B cell (primary cell): ENCODE results near the gene RPL11. TPM values are rescaled to one million over a fixed set of nuclear protein-coding genes. Genes with fewer than 3 reads are reported as not detected.

Source experiments
- ATAC-seq: fragments of 200-7000 bp; cut with Tn5 transposase; one replicate; pipeline ENCODE4 v1.10.0; 2021; ENCODE audit warnings: low read depth, mild to moderate bottlenecking, moderate number of reproducible peaks, moderate library complexity
- CTCF ChIA-PET: fragments of 350-600 bp; sonication (Branson Sonifier 250); formaldehyde crosslinking; loops from one replicate; lab custom pipeline; 2021; ENCODE audit warnings: antibody characterized with exemption, inconsistent platforms; lab: Charles Lee
- POLR2A ChIA-PET: fragments of 350-600 bp; sonication (Branson Sonifier 250); formaldehyde crosslinking; loops from one replicate; lab custom pipeline; 2021; ENCODE audit warnings: antibody characterized with exemption; lab: Charles Lee
- DNase-seq: peaks from one replicate; pipeline ENCODE4 v3.0.0; 2013
- H2AFZ ChIP-seq: 2 replicates; pipeline ENCODE4 v1.6.1; 2012; ENCODE audit warnings: mild to moderate bottlenecking, low read depth, low read length; ENCODE audit not compliant: insufficient read depth, poor library complexity, severe bottlenecking
- H3K27ac ChIP-seq, 2 donors: 1 replicate in 1 of 2; 2 replicates in 1 of 2; pipeline ENCODE4 v1.5.1; 2012 to 2013; ENCODE audit warnings: low read length in 2 of 2, mild to moderate bottlenecking in 2 of 2, moderate library complexity in 1 of 2
- H3K27me3 ChIP-seq, 4 experiments: fragments of 200-600 bp in 1 of 4; sonication (generic) in 1 of 4; replicated peaks in 1 of 4; 1 replicate in 2 of 4; 2 replicates in 2 of 4; pipeline versions ENCODE4 v1.6.1 to v1.7.0; 2013 to 2016; ENCODE audit warnings: low read length in 3 of 4, mild to moderate bottlenecking in 2 of 4, mixed read lengths in 1 of 4, moderate library complexity in 1 of 4; ENCODE audit not compliant: insufficient read depth in 4 of 4, control insufficient read depth in 3 of 4; ENCODE audit errors: control extremely low read depth in 1 of 4
- H3K36me3 ChIP-seq, 2 experiments: replicated peaks in 1 of 2; 1 replicate in 1 of 2; 2 replicates in 1 of 2; pipeline versions ENCODE4 v1.6.1 to v1.7.1; 2013; ENCODE audit warnings: low read length in 1 of 2; ENCODE audit not compliant: insufficient read depth in 2 of 2, control insufficient read depth in 1 of 2; ENCODE audit errors: control extremely low read depth in 1 of 2, extremely low read depth in 1 of 2
- H3K4me1 ChIP-seq, 2 donors: fragments of 200-600 bp in 1 of 2; sonication (generic) in 1 of 2; 1 replicate in 1 of 2; 2 replicates in 1 of 2; pipeline versions ENCODE4 v1.5.1 to v1.6.1; 2013 to 2017; ENCODE audit warnings: low read length in 2 of 2; ENCODE audit not compliant: control insufficient read depth in 2 of 2, insufficient read depth in 2 of 2
- H3K4me2 ChIP-seq: replicated peaks from 2 replicates; pipeline ENCODE3; 2012; ENCODE audit warnings: mild to moderate bottlenecking, low read depth, low read length; ENCODE audit not compliant: poor library complexity, severe bottlenecking
- H3K4me3 ChIP-seq, 5 experiments: fragments of 200-600 bp in 1 of 5; sonication (generic) in 1 of 5; 1 replicate in 3 of 5; 2 replicates in 2 of 5; pipeline versions ENCODE4 v1.5.1 to v1.7.0; 2011 to 2016; ENCODE audit warnings: low read length in 4 of 5, mild to moderate bottlenecking in 4 of 5, low read depth in 2 of 5, control low read depth in 1 of 5, moderate library complexity in 1 of 5; ENCODE audit not compliant: insufficient read depth in 1 of 5; ENCODE audit errors: control extremely low read depth in 1 of 5, extremely low read depth in 1 of 5
- H3K79me2 ChIP-seq: fragments of 200-600 bp; sonication (generic); one replicate; pipeline ENCODE4 v1.6.0; 2016; ENCODE audit warnings: low read length; ENCODE audit not compliant: control insufficient read depth, insufficient read depth
- H3K9ac ChIP-seq: fragments of 200-600 bp; sonication (generic); 2 replicates; pipeline ENCODE4 v1.6.1; 2017; ENCODE audit warnings: mild to moderate bottlenecking, low read length, moderate library complexity
- H3K9me3 ChIP-seq, 3 donors: one replicate each; pipeline versions ENCODE4 v1.6.1 to v1.7.1; 2013; ENCODE audit warnings: low read length in 2 of 3; ENCODE audit not compliant: control insufficient read depth in 2 of 3, insufficient read depth in 1 of 3; ENCODE audit errors: control extremely low read depth in 1 of 3
- H4K20me1 ChIP-seq: 2 replicates; pipeline ENCODE4 v1.6.0; 2012; ENCODE audit warnings: mild to moderate bottlenecking, low read length; ENCODE audit not compliant: insufficient read depth, control insufficient read depth, poor library complexity, severe bottlenecking
- H3K27ac Mint-ChIP-seq: one replicate; pipeline ENCODE4 v1.8.0; 2021; ENCODE audit warnings: mixed read lengths
- H3K27me3 Mint-ChIP-seq: one replicate; pipeline ENCODE4 v1.8.0; 2021; ENCODE audit warnings: mixed read lengths
- H3K4me1 Mint-ChIP-seq: one replicate; pipeline ENCODE4 v1.8.0; 2021; ENCODE audit warnings: mixed read lengths
- H3K4me3 Mint-ChIP-seq: one replicate; pipeline ENCODE4 v1.8.0; 2021; ENCODE audit warnings: mixed read lengths
- H3K9me3 Mint-ChIP-seq: one replicate; pipeline ENCODE4 v1.8.0; 2022; ENCODE audit warnings: mixed read lengths; ENCODE audit not compliant: insufficient read depth
- EZH2 ChIP-seq: IDR thresholded peaks from 2 replicates; pipeline ENCODE4 v1.6.1; 2012; ENCODE audit warnings: borderline replicate concordance, low read depth, mild to moderate bottlenecking, moderate library complexity, low read length; ENCODE audit not compliant: insufficient read depth, poor library complexity, severe bottlenecking
- WGBS: methylation state at CpG from one replicate; pipeline ENCODE4 v1.1.5; 2013; ENCODE audit warnings: missing lambda C conversion rate; ENCODE audit not compliant: insufficient coverage; 5-methylcytosine and 5-hydroxymethylcytosine counted together
- intact Hi-C: fragments of 100-400 bp; cut with micrococcal nuclease; formaldehyde crosslinking; loops from one replicate; pipeline ENCODE4 v1.10.0; 2022
- polyA plus RNA-seq: library from polyadenylated mRNA; depleted of rRNA; stranded (reverse); fragments of >200 nt; gene quantifications from 2 replicates; pipeline ENCODE4 v1.2.3, GENCODE V29; 2012
- total RNA-seq, 2 donors: library from RNA; stranded (reverse); fragments of 120-200 nt in 1 of 2; gene quantifications; 1 replicate in 1 of 2; 2 replicates in 1 of 2; pipeline versions ENCODE4 v1.2.3 to v1.2.4, GENCODE V29; 2013 to 2022
- TF ChIP-seq, protein P1 (sequence below): fragments of 200-600 bp; IDR thresholded peaks from one replicate; pipeline ENCODE4 v1.8.0; 2022; ENCODE audit warnings: antibody characterized with exemption, mild to moderate bottlenecking

RPL11 gene
- total and polyA plus RNA-seq, 2 donors (not counting 1 experiment from before 2014, with no cell fraction given) = 1,373 to 1,539 TPM

DNA sequence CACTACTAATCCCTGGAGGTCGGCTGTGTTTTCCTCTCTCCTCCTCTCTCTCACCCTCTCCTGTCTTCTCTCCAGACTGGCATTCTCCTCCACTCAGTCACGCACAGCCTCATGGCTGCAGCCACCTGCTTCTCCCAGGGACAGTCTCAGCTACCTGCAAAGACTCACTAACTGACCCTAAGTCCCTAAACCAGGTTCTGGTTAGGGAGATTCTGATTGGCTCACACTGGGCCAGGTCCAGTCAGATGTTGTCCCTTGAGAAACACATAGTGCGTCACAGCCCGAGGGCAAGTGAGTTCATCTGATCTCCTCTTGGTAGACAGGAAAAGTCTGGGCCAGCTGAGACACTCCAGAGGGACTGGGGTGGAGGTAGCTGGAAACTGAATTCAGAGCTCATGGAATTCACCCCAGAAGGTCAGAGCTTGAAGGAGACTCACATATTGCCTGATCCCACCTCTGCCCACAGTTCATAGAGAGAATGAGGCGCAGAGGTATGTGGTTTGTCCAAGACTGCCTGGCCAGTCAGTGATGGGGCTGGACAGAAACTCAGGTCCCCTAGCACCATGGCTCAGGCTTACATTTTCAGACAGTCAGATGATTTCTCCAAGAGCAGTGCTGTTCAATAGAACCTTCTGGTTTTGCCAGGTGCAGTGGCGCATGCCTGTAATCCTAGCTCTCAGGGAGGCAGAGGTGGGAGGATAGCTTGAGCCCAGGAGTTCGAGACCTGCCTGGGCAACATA is 40.4 kb upstream of the RPL11 start:
- ATAC-seq = no peak
- no peak for TF ChIP-seq EZH2
- TF ChIP-seq, protein P1, sequence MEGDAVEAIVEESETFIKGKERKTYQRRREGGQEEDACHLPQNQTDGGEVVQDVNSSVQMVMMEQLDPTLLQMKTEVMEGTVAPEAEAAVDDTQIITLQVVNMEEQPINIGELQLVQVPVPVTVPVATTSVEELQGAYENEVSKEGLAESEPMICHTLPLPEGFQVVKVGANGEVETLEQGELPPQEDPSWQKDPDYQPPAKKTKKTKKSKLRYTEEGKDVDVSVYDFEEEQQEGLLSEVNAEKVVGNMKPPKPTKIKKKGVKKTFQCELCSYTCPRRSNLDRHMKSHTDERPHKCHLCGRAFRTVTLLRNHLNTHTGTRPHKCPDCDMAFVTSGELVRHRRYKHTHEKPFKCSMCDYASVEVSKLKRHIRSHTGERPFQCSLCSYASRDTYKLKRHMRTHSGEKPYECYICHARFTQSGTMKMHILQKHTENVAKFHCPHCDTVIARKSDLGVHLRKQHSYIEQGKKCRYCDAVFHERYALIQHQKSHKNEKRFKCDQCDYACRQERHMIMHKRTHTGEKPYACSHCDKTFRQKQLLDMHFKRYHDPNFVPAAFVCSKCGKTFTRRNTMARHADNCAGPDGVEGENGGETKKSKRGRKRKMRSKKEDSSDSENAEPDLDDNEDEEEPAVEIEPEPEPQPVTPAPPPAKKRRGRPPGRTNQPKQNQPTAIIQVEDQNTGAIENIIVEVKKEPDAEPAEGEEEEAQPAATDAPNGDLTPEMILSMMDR = no peak
- Mint-ChIP-seq H3K27me3 (peaks cover 7% of the 10 kb centered on the region), H3K4me3 (no peak overlapping the region), H3K4me1 (peaks cover 4% of the 10 kb centered on the region), H3K9me3 (no peaks in the 10 kb centered on the region), H3K27ac (no peak overlapping the region)
- Histone ChIP-seq H4K20me1 (no peaks in the 10 kb centered on the region), H3K79me2 (no peaks in the 10 kb centered on the region), H3K4me2 (no peak overlapping the region), H3K27ac (no peak overlapping the region), H3K36me3 (no peaks in the 10 kb centered on the region), H3K27me3 (peaks cover 0 to 8% (median 1%) of the 10 kb centered on the region in 4 experiments), H3K4me3 (no peak overlapping the region), H3K4me1 (no peaks in the 10 kb centered on the region), H2AFZ (no peak overlapping the region), H3K9ac (no peak overlapping the region), H3K9me3 (peaks cover 0 to 12% (median 0%) of the 10 kb centered on the region in 3 donors)
- ChIA-PET POLR2A (interaction anchor here (0.7 kb wide), 2 partner anchors 137 to 260 kb away, joined by 3 to 5 read pairs; no protein-coding TSS in a partner anchor), CTCF (interaction anchor here (0.6 to 2.5 kb wide), 5 partner anchors 14 to 155 kb away, joined by 3 to 10 read pairs (median 3); no protein-coding TSS in a partner anchor)
- intact Hi-C loops = no loop called here
- no peak for DNase-seq
- WGBS = 81% methylated on average over 5 of the region's 7 CpGs
